PC-3 (cell line): ENCODE results near the gene TOMM70. TPM values are rescaled to one million over a fixed set of nuclear protein-coding genes. Genes with fewer than 3 reads are reported as not detected.
A peak's percentile ranks its signal among the peaks of the same experiment; 100 is the strongest.

Experiments
- ATAC-seq: fragments of 200-7000 bp; cut with Tn5 transposase; 2 replicates; pipeline ENCODE4 v1.9.1; 2020; ENCODE audit warnings: mild to moderate bottlenecking, moderate library complexity
- BruUV-seq: library from RNA; stranded (reverse); fragments of 400-500 nt; replicated peaks from 2 replicates; lab custom pipeline; 2021; lab: Mats Ljungman, UMichigan
- CTCF ChIA-PET: fragments of 300-600 bp; sonication (Branson Sonifier 250); formaldehyde crosslinking; loops from one replicate; lab custom pipeline; 2022; ENCODE audit warnings: antibody characterized with exemption; lab: Charles Lee
- POLR2A ChIA-PET: fragments of 300-600 bp; sonication (Branson Sonifier 250); formaldehyde crosslinking; loops from one replicate; lab custom pipeline; 2022; ENCODE audit warnings: antibody characterized with exemption; ENCODE audit not compliant: unreplicated experiment; lab: Charles Lee
- DNase-seq: peaks from one replicate; pipeline ENCODE4 v3.0.0-alpha.2; 2015
- H2AFZ ChIP-seq: fragments of 300-600 bp; sonication (generic); 2 replicates; pipeline ENCODE4 v1.6.0; 2016; ENCODE audit warnings: antibody characterized with exemption, low read length
- H3F3A ChIP-seq: fragments of 300-600 bp; sonication (generic); one replicate; pipeline ENCODE4 v1.6.0; 2017; ENCODE audit warnings: antibody characterized with exemption, low read length, control low read depth, mild to moderate bottlenecking; ENCODE audit not compliant: unreplicated experiment
- H3K27ac ChIP-seq: fragments of 300-600 bp; sonication (generic); 2 replicates; pipeline ENCODE4 v1.5.1; 2016; ENCODE audit warnings: mild to moderate bottlenecking, low read length
- H3K27me3 ChIP-seq: fragments of 300-600 bp; sonication (generic); 2 replicates; pipeline ENCODE4 v1.6.1; 2016; ENCODE audit warnings: low read length, mixed read lengths
- H3K36me3 ChIP-seq: fragments of 300-600 bp; sonication (generic); 2 replicates; pipeline ENCODE4 v1.6.1; 2016; ENCODE audit warnings: low read depth, mixed run types, low read length, mixed read lengths
- H3K4me1 ChIP-seq: fragments of 300-600 bp; sonication (generic); 2 replicates; pipeline ENCODE4 v1.5.1; 2016; ENCODE audit warnings: low read length; ENCODE audit not compliant: insufficient read depth
- H3K4me2 ChIP-seq: fragments of 300-600 bp; sonication (generic); 2 replicates; pipeline ENCODE4 v1.6.0; 2016; ENCODE audit warnings: low read length
- H3K4me3 ChIP-seq: fragments of 300-600 bp; sonication (generic); 2 replicates; pipeline ENCODE4 v1.5.1; 2016; ENCODE audit warnings: mild to moderate bottlenecking, low read length, mixed read lengths
- H3K79me2 ChIP-seq: fragments of 300-600 bp; sonication (generic); 2 replicates; pipeline ENCODE4 v1.6.1; 2017; ENCODE audit warnings: low read length, mixed read lengths
- H3K9ac ChIP-seq: fragments of 300-600 bp; sonication (generic); 2 replicates; pipeline ENCODE4 v1.6.0; 2016; ENCODE audit warnings: mild to moderate bottlenecking, low read length
- H3K9me2 ChIP-seq: fragments of 300-600 bp; sonication (generic); replicated peaks from 2 replicates; pipeline ENCODE4 v1.6.1; 2016; ENCODE audit warnings: mixed run types, low read length, mixed read lengths
- H3K9me3 ChIP-seq: fragments of 300-600 bp; sonication (generic); 2 replicates; pipeline ENCODE4 v1.6.1; 2016; ENCODE audit warnings: low read length, mixed read lengths
- H4K20me1 ChIP-seq: fragments of 300-600 bp; sonication (generic); 2 replicates; pipeline ENCODE4 v1.6.1; 2016; ENCODE audit warnings: low read length, mixed read lengths
- CTCF ChIP-seq: fragments of 300-600 bp; sonication (generic); conservative IDR thresholded peaks from 2 replicates; pipeline ENCODE4 v1.5.1; 2017; ENCODE audit warnings: antibody characterized with exemption, low read depth, mild to moderate bottlenecking, low read length
- EZH2 ChIP-seq: fragments of 300-600 bp; sonication (generic); IDR thresholded peaks from one replicate; pipeline ENCODE4 v1.6.1; 2017; ENCODE audit warnings: antibody characterized with exemption, mild to moderate bottlenecking, low read length; ENCODE audit not compliant: unreplicated experiment
- EZH2phosphoT487 ChIP-seq: fragments of 300-600 bp; sonication (generic); IDR thresholded peaks from 2 replicates; pipeline ENCODE4 v1.6.1; 2018; ENCODE audit warnings: mild to moderate bottlenecking, antibody characterized with exemption, low read length, borderline replicate concordance
- intact Hi-C: fragments of 100-400 bp; cut with micrococcal nuclease; formaldehyde crosslinking; loops from 2 replicates; pipeline ENCODE4 v1.9.0; 2023
- total RNA-seq: library from RNA; depleted of rRNA; stranded (reverse); fragments of >200 nt; gene quantifications from 2 replicates; pipeline ENCODE4 v1.2.3, GENCODE V29; 2014

The TOMM70 gene
- total RNA-seq, 1 experiment from 2014 or later, result 85.3 TPM

DNA sequence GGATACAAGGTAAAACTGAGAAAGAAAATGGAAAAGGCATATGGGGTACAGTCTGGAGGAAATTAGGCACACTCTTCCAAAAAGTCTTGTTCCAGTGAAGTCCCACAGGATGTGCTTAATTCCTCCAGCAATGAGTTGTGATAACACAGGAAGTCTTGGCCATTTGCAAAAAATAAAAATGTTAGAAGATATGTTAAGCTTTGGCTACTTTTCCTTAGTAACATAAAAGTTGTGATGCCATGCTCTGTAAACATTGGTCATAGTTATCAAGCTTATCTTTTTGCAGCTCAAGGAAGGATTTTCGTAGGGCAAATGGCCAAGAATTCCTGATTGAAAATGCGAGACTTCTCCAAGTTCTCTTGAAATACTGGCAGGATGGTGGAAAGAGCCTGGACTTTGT lies 26.8 kb upstream of the TOMM70 start:
- no peak overlapping the region for H3K9ac ChIP-seq
- H3K9me3 ChIP-seq, result no peaks in the 10 kb centered on the region
- no peaks in the 10 kb centered on the region for H3K79me2 ChIP-seq
- ChIA-PET POLR2A (no interaction called here), CTCF (no interaction called here)
- H2AFZ ChIP-seq, result no peak overlapping the region
- H3K4me3 ChIP-seq, result no peak overlapping the region
- no peak for DNase-seq
- no peaks in the 10 kb centered on the region for H3K27me3 ChIP-seq
- no peak overlapping the region for H3K27ac ChIP-seq
- no peaks in the 10 kb centered on the region for H3F3A ChIP-seq
- H3K4me2 ChIP-seq, result no peak overlapping the region
- H4K20me1 ChIP-seq, result no peaks in the 10 kb centered on the region
- no peaks in the 10 kb centered on the region for H3K9me2 ChIP-seq
- TF ChIP-seq EZH2phosphoT487, result no peak
- TF ChIP-seq CTCF, result no peak
- TF ChIP-seq EZH2, result no peak
- no peak for ATAC-seq
- no peaks in the 10 kb centered on the region for H3K36me3 ChIP-seq
- intact Hi-C loops, result no loop called here
- peaks cover 18% of the 10 kb centered on the region for H3K4me1 ChIP-seq
- BruUV-seq, result no TSS peak

DNA sequence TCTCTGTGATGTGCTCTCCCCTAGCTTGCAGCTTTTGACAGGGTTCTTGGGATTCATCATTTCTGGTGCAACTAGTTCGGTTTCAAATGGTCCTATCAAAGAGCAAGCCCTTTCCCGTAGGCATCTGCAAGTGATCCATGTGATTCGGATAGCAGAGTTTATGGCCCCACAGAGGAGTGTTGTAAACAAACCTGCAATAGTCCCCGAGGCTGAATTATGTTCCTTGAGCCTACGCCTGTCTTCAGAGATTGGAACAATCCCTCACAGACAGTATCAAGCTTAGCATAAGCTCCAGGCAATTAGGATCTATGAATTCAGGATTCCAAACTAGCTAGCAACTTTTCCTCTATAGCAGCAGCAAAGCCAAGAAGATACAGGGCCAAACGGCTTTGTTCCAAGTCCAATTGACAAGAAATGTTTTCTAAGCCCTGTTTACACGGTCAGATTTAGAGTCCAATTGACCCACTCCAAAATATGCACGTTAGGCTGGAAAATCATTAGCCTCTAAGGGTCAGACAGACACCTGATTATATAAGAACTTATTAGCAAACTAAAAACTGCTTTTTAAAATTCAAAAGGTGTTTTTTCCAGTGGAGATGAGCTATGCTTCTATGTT lies 25.3 kb upstream of the TOMM70 start:
- intact Hi-C loops, result no loop called here
- H3K27ac ChIP-seq, result peak overlapping the region; percentile 42
- DNase-seq (no peak), ATAC-seq (no peak)
- H3F3A ChIP-seq, result no peaks in the 10 kb centered on the region
- H3K79me2 ChIP-seq, result no peaks in the 10 kb centered on the region
- no TSS peak for BruUV-seq
- ChIA-PET POLR2A (no interaction called here), CTCF (no interaction called here)
- peaks cover 18% of the 10 kb centered on the region for H3K4me1 ChIP-seq
- peak overlapping the region; percentile 36 for H3K4me2 ChIP-seq
- no peaks in the 10 kb centered on the region for H3K36me3 ChIP-seq
- no peak overlapping the region for H2AFZ ChIP-seq
- TF ChIP-seq EZH2 (no peak), EZH2phosphoT487 (no peak), CTCF (no peak)
- H3K27me3 ChIP-seq, result no peaks in the 10 kb centered on the region
- no peak overlapping the region for H3K4me3 ChIP-seq
- H3K9me3 ChIP-seq, result no peaks in the 10 kb centered on the region
- H4K20me1 ChIP-seq, result no peaks in the 10 kb centered on the region
- no peaks in the 10 kb centered on the region for H3K9me2 ChIP-seq
- H3K9ac ChIP-seq, result no peak overlapping the region

GRCh38 chr3:100425316-100425715 lies 24.4 kb upstream of the TOMM70 start:
- H3K27ac ChIP-seq, result peak overlapping the region; percentile 43
- H3K4me3 ChIP-seq, result no peak overlapping the region
- peaks cover 18% of the 10 kb centered on the region for H3K4me1 ChIP-seq
- TF ChIP-seq CTCF (no peak), EZH2 (no peak), EZH2phosphoT487 (no peak)
- H3K9ac ChIP-seq, result no peak overlapping the region
- intact Hi-C loops, result loop anchor here (1.0 kb wide), 1 partner anchor 24 kb away; the partner anchor contains the start of genes LNP1 and TOMM70
- no peak overlapping the region for H2AFZ ChIP-seq
- DNase-seq (peak; percentile 89), ATAC-seq (peak; percentile 87)
- no peaks in the 10 kb centered on the region for H3K36me3 ChIP-seq
- H3K9me2 ChIP-seq, result no peaks in the 10 kb centered on the region
- ChIA-PET POLR2A (interaction anchor here (0.7 kb wide), 1 partner anchor 51 kb away, joined by 4 read pairs; no protein-coding TSS in a partner anchor), CTCF (interaction anchor here (0.5 kb wide), 1 partner anchor 271 kb away, joined by 4 read pairs; no protein-coding TSS in a partner anchor)
- no TSS peak for BruUV-seq
- H3F3A ChIP-seq, result no peaks in the 10 kb centered on the region
- H3K4me2 ChIP-seq, result peak overlapping the region; percentile 36
- no peaks in the 10 kb centered on the region for H4K20me1 ChIP-seq
- H3K27me3 ChIP-seq, result no peaks in the 10 kb centered on the region
- H3K9me3 ChIP-seq, result no peaks in the 10 kb centered on the region
- no peaks in the 10 kb centered on the region for H3K79me2 ChIP-seq
